Duodenal mucosa (tissue), 2 donors: ENCODE measurements around the gene BTBD16.

Source experiments
- H3K27ac ChIP-seq: one replicate; pipeline ENCODE4 v1.7.0; 2013; ENCODE audit warnings: low read depth, low read length
- H3K27me3 ChIP-seq, 2 donors: one replicate each; pipeline ENCODE4 v1.7.0; 2013; ENCODE audit warnings: low read length in 2 of 2, control low read depth in 1 of 2; ENCODE audit not compliant: insufficient read depth in 2 of 2, control insufficient read depth in 1 of 2
- H3K36me3 ChIP-seq, 2 donors: one replicate each; pipeline ENCODE4 v1.7.0; 2013; ENCODE audit warnings: low read length in 2 of 2, control low read depth in 1 of 2; ENCODE audit not compliant: insufficient read depth in 2 of 2, control insufficient read depth in 1 of 2
- H3K4me1 ChIP-seq, 2 donors: one replicate each; pipeline ENCODE4 v1.7.0; 2013; ENCODE audit warnings: low read length in 2 of 2, control low read depth in 1 of 2; ENCODE audit not compliant: insufficient read depth in 2 of 2, control insufficient read depth in 1 of 2
- H3K4me3 ChIP-seq, 2 donors: one replicate each; pipeline ENCODE4 v1.7.0; 2013; ENCODE audit warnings: low read length in 2 of 2, low read depth in 1 of 2
- H3K9ac ChIP-seq, 2 donors: one replicate each; pipeline ENCODE4 v1.7.0; 2013; ENCODE audit warnings: low read length in 2 of 2, low read depth in 1 of 2
- H3K9me3 ChIP-seq, 2 donors: one replicate each; pipeline ENCODE4 v1.7.0; 2013; ENCODE audit warnings: low read length in 2 of 2, control low read depth in 1 of 2; ENCODE audit not compliant: control insufficient read depth in 1 of 2

Gene BTBD16

GRCh38 chr10:122308417-122309141 lies 37.5 kb downstream of the BTBD16 start:
- H3K4me1 ChIP-seq, result peaks cover 21 to 34% of the 10 kb centered on the region in 2 donors
- H3K36me3 ChIP-seq, result no peaks in the 10 kb centered on the region
- H3K27me3 ChIP-seq, result no peaks in the 10 kb centered on the region
- H3K4me3 ChIP-seq, result peak overlapping the region in 1 of 2 donors; percentile 23
- peaks cover 0 to 2% of the 10 kb centered on the region in 2 donors for H3K9me3 ChIP-seq
- peak overlapping the region; percentile 73 for H3K27ac ChIP-seq
- peak overlapping the region in 1 of 2 donors; percentile 39 for H3K9ac ChIP-seq

DNA sequence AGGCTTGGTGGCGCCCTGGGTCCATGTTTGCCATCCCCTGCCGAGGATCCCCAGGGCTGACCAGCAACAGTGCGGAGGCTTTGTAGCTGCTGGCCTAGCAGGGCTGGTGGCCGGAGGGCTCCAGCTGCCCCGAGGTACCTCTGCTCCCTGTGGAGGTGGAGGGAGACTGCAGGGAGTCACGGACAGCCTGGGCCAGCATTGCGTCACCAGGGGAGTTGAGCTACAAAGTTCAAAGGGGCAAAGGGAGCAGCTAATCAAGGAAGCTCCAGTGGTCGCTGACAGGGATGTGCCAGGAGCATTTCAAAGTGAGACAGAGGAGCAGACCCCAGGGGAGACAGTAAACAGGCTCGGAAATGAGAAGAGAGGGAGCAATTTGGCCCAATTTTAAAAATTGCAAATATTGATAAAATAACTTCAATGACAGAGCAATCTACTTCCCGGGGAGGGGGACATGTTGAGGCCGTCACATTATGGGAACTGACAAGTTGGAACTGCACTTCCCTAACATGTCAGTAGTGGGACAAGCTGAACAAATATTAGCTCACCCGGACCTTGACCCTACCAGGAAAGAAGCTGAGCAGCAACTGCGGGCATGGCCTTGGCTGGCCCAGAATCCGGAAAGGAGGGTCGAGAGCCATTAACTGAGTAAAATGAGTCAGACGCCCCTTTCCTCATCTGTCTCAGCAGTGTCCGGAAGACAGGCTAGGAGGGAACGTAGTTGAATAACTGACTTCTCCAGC lies 39.4 kb downstream of the BTBD16 start:
- no peaks in the 10 kb centered on the region for H3K27me3 ChIP-seq
- H3K27ac ChIP-seq, result peak overlapping the region; percentile 39
- no peaks in the 10 kb centered on the region for H3K36me3 ChIP-seq
- H3K4me3 ChIP-seq, result peak overlapping the region; percentile 26 to 48
- peaks cover 21 to 34% of the 10 kb centered on the region in 2 donors for H3K4me1 ChIP-seq
- no peaks in the 10 kb centered on the region for H3K9me3 ChIP-seq
- H3K9ac ChIP-seq, result peak overlapping the region; percentile 35 to 57

DNA sequence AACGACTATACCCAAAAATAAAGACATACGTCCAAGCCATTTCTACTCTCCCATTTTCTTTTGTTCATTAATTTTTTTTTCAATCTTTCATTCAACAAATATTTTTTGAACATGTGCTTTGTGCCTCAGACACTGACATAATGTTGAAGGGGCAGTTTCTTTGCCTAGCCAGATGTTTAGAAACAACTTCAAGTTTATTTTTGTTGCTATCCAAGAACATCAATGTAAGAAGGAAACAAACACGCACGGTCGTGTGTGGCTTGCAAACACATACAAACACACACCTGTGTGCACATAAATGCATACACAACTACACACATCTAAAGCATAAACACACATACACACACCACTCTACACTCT lies 39.9 kb downstream of the BTBD16 start:
- no peak overlapping the region for H3K9ac ChIP-seq
- no peak overlapping the region for H3K27ac ChIP-seq

DNA sequence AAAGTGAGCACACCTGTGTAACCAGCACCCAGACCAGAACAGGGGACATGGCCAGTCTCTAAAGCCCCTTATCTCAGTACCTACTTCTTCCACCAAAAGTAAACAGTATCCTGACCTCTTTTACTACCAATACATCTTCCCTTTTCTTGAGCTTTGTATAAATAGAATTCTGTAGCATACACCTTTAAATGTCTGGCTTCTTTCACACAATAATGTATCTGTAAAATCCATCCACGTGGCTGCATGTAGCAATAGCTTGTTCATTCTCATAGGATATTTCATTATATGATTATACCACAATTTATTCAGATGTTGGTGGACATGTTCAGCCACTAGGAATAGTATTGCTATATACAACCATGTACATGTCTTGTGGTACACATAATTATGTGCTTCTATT lies 40.6 kb downstream of the BTBD16 start:
- H3K9me3 ChIP-seq, result no peaks in the 10 kb centered on the region
- peaks cover 21 to 34% of the 10 kb centered on the region in 2 donors for H3K4me1 ChIP-seq
- H3K27ac ChIP-seq, result no peak overlapping the region
- H3K4me3 ChIP-seq, result no peak overlapping the region
- H3K36me3 ChIP-seq, result no peaks in the 10 kb centered on the region
- no peaks in the 10 kb centered on the region for H3K27me3 ChIP-seq
- no peak overlapping the region for H3K9ac ChIP-seq

More for the DNA sequence above, 39.9 kb downstream of the BTBD16 start:
- Histone ChIP-seq H3K36me3 (no peaks in the 10 kb centered on the region), H3K4me3 (peak overlapping the region in 1 of 2 donors; percentile 26), H3K9me3 (no peaks in the 10 kb centered on the region), H3K27me3 (no peaks in the 10 kb centered on the region), H3K4me1 (peaks cover 21 to 34% of the 10 kb centered on the region in 2 donors)

DNA sequence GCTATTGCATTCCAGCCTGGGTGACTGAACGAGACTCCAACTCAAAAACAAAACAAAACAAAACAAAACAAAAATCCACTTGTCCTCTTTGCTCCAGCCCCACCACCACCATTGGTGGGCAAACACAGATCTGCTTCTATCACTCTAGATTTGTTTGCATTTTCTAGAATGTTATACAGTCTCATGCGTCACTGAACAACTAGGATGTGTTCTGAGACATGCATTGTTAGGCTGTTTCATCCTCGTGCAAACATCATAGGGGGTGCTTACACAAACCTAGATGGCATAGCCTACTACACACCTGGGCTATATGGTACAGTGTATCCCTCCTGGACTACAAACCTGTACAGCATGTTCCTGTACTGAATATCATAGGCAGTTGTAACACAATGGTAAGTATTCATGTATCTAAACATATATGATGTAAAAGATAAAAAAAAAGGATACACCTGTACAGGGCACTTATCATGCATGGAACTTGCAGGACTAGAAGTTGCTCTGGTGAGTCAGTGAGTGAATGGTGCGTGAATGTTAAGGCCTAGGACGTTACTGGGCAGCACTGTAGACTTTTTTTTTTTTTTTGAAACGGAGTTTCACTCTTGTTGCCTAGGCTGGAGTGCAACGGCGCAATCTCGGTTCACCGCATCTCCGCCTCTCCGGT lies 45.3 kb downstream of the BTBD16 start:
- H3K4me3 ChIP-seq, result no peak overlapping the region
- H3K4me1 ChIP-seq, result no peaks in the 10 kb centered on the region
- no peaks in the 10 kb centered on the region for H3K9me3 ChIP-seq
- no peak overlapping the region for H3K9ac ChIP-seq
- H3K36me3 ChIP-seq, result no peaks in the 10 kb centered on the region
- no peaks in the 10 kb centered on the region for H3K27me3 ChIP-seq
- H3K27ac ChIP-seq, result no peak overlapping the region

GRCh38 chr10:122321960-122322359 lies 50.9 kb downstream of the BTBD16 start:
- Histone ChIP-seq H3K9me3 (no peaks in the 10 kb centered on the region), H3K27me3 (no peaks in the 10 kb centered on the region), H3K9ac (no peak overlapping the region), H3K36me3 (no peaks in the 10 kb centered on the region), H3K4me1 (no peaks in the 10 kb centered on the region), H3K4me3 (no peak overlapping the region), H3K27ac (no peak overlapping the region)

DNA sequence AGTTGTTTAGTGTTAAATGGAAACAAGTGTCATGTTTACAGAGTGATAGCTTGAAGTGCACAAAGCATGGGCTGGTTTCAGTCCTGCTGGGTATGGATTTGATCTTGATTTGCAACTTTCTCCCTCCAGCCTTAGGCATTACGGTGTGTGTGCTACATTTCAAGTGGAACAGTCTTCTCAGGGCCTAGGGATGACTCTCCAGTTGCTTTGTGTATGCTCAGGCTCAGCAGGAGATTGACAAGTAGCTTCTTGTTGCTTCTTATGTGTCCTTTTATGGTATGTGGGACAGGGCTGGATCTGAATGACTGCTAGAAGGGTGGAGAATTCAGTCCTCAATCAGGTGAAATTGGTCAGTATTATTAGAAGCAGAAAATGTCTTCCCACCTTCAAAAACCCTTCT lies 52.1 kb downstream of the BTBD16 start:
- no peak overlapping the region for H3K4me3 ChIP-seq
- H3K9me3 ChIP-seq, result no peaks in the 10 kb centered on the region
- H3K9ac ChIP-seq, result no peak overlapping the region
- no peaks in the 10 kb centered on the region for H3K4me1 ChIP-seq
- H3K36me3 ChIP-seq, result no peaks in the 10 kb centered on the region
- no peaks in the 10 kb centered on the region for H3K27me3 ChIP-seq
- no peak overlapping the region for H3K27ac ChIP-seq

- H3K4me3 ChIP-seq, result no peak overlapping the region
- H3K9ac ChIP-seq, result no peak overlapping the region
- no peak overlapping the region for H3K27ac ChIP-seq
- H3K27me3 ChIP-seq, result no peaks in the 10 kb centered on the region
- H3K36me3 ChIP-seq, result no peaks in the 10 kb centered on the region
- H3K4me1 ChIP-seq, result no peaks in the 10 kb centered on the region
- no peaks in the 10 kb centered on the region for H3K9me3 ChIP-seq
These were observed 53.0 kb downstream of the BTBD16 start for GRCh38 chr10:122323941-122324675.

GRCh38 chr10:122325235-122325634 lies 54.1 kb downstream of the BTBD16 start:
- H3K36me3 ChIP-seq, result no peaks in the 10 kb centered on the region
- H3K27ac ChIP-seq, result no peak overlapping the region
- no peaks in the 10 kb centered on the region for H3K9me3 ChIP-seq
- no peaks in the 10 kb centered on the region for H3K27me3 ChIP-seq
- H3K4me1 ChIP-seq, result no peaks in the 10 kb centered on the region
- no peak overlapping the region for H3K9ac ChIP-seq
- H3K4me3 ChIP-seq, result no peak overlapping the region
